HG03378 (cell line): ENCODE measurements around the gene FSD1L.

Source experiments
- ATAC-seq: cut with Tn5 transposase; IDR thresholded peaks from one replicate; pipeline ENCODE4 v1.9.1; 2021; ENCODE audit warnings: mild to moderate bottlenecking, moderate library complexity; ENCODE audit not compliant: unreplicated experiment

The FSD1L gene

GRCh38 chr9:105447814-105448812, at the start of gene FSD1L:
Gene FSD1L, plus strand, starts transcription at chr9:105448034. Its CDS starts 187 bp downstream, at chr9:105448221.
- ATAC-seq: peak; percentile 91

GRCh38 chr9:105399117-105399516, 48.7 kb upstream of the FSD1L start:
- ATAC-seq: no peak

- no peak for ATAC-seq
These were observed 46.2 kb upstream of the FSD1L start for GRCh38 chr9:105401651-105402050.

- ATAC-seq: no peak
These were observed 44.1 kb upstream of the FSD1L start for GRCh38 chr9:105403552-105404248.

- ATAC-seq: peak; percentile 96
These were observed 42.2 kb upstream of the FSD1L start for GRCh38 chr9:105405514-105406131.

- no peak for ATAC-seq
These were observed 41.5 kb upstream of the FSD1L start for GRCh38 chr9:105406369-105406768.

- ATAC-seq: no peak
These were observed 34.3 kb upstream of the FSD1L start for GRCh38 chr9:105413525-105413924.

GRCh38 chr9:105414947-105415661, 32.7 kb upstream of the FSD1L start:
- peak; percentile 67 for ATAC-seq

GRCh38 chr9:105415662-105415980, 32.2 kb upstream of the FSD1L start:
- ATAC-seq: no peak

GRCh38 chr9:105416840-105417239, 31.0 kb upstream of the FSD1L start:
- peak; percentile 84 for ATAC-seq

- no peak for ATAC-seq
These were observed 29.0 kb upstream of the FSD1L start for GRCh38 chr9:105418588-105419500.

GRCh38 chr9:105419816-105420597, 27.8 kb upstream of the FSD1L start:
- no peak for ATAC-seq

GRCh38 chr9:105421154-105421553, 26.7 kb upstream of the FSD1L start:
- ATAC-seq: no peak

- ATAC-seq: no peak
These were observed 26.0 kb upstream of the FSD1L start for GRCh38 chr9:105421864-105422263.

GRCh38 chr9:105425816-105426433, 21.9 kb upstream of the FSD1L start:
- peak; percentile 77 for ATAC-seq

- ATAC-seq: no peak
These were observed 21.2 kb upstream of the FSD1L start for GRCh38 chr9:105426657-105427056.

- ATAC-seq: no peak
These were observed 16.2 kb upstream of the FSD1L start for GRCh38 chr9:105431424-105432246.
